ENCODE results near the gene GDNF.

- TF ChIP-seq CTCF (IDR thresholded peaks at IDR 0.05) = no peak
- no peak for TF ChIP-seq POLR2AphosphoS5 (IDR thresholded peaks at IDR 0.05)
- no peak for TF ChIP-seq POLR2A (IDR thresholded peaks at IDR 0.05)
These were observed 29.4 kb upstream of the GDNF start for GRCh38 chr5:37869216-37869615.
